Thoracic aorta endothelial cell (primary cell): ENCODE measurements around the gene WBP1. TPM values are rescaled to one million over a fixed set of nuclear protein-coding genes. Genes with fewer than 3 reads are reported as not detected.

ENCODE experiments used
- total RNA-seq: library from RNA; depleted of rRNA; stranded (reverse); fragments of >200 nt; gene quantifications from 2 replicates; pipeline ENCODE4 v1.2.3, GENCODE V29; 2012

WBP1 gene
- 19.2 and 19.5 TPM in 2 replicates for total RNA-seq

GRCh38 chr2:74458132-74458937 is at the start of gene WBP1:
WBP1 (plus strand) TSS chr2:74458438; CDS start chr2:74458603, 165 bp downstream.

GRCh38 chr2:74421221-74421870 is 36.9 kb upstream of the WBP1 start, which contains the start of the genes C2orf81 and WDR54:
C2orf81 (minus strand) TSS chr2:74421619; CDS start chr2:74421560, 59 bp downstream.
WDR54 (plus strand) TSS chr2:74421730; CDS start chr2:74422154, 424 bp downstream.

GRCh38 chr2:74441690-74442482 is 16.4 kb upstream of the WBP1 start, which contains the start of gene RTKN:
RTKN (minus strand) TSS chr2:74441937; CDS start chr2:74441816, 121 bp downstream.

GRCh38 chr2:74454654-74455511 is 3.4 kb upstream of the WBP1 start, which contains the start of gene INO80B:
INO80B (plus strand) TSS chr2:74455087; CDS start chr2:74455117, 30 bp downstream.

GRCh38 chr2:74472086-74472944 is 14.1 kb downstream of the WBP1 start, which contains the start of gene MRPL53:
MRPL53 (minus strand) TSS chr2:74472680; CDS start chr2:74472660, 20 bp downstream.

GRCh38 chr2:74482801-74483674 is 24.8 kb downstream of the WBP1 start, which contains the start of the genes CCDC142 and TTC31:
CCDC142 (minus strand) TSS chr2:74482998; CDS start chr2:74482837, 161 bp downstream.
TTC31 (plus strand) TSS chr2:74483081; CDS start chr2:74483096, 15 bp downstream.

GRCh38 chr2:74499267-74499939 is 41.2 kb downstream of the WBP1 start, which contains the start of gene LBX2:
LBX2 (minus strand) TSS chr2:74499603; CDS start chr2:74499537, 66 bp downstream.

GRCh38 chr2:74507145-74507925 is 49.1 kb downstream of the WBP1 start, which contains the start of gene PCGF1:
PCGF1 (minus strand) TSS chr2:74507695; CDS start chr2:74507668, 27 bp downstream.

Other genes with a start within 250 kb of the WBP1 start
- 0.79 and 0.80 TPM in 2 replicates for gene SLC4A5, start 115.0 kb upstream of the WBP1 start, total RNA-seq
- 125 and 133 TPM in 2 replicates for gene DCTN1, start 78.1 kb upstream of the WBP1 start, total RNA-seq
- 0.40 and 0.50 TPM in 2 replicates for gene C2orf81, start 36.8 kb upstream of the WBP1 start, total RNA-seq
- 32.2 and 37.7 TPM in 2 replicates for gene WDR54, start 36.7 kb upstream of the WBP1 start, total RNA-seq
- gene RTKN, start 16.5 kb upstream of the WBP1 start, total RNA-seq: 5.9 and 9.3 TPM in 2 replicates
- gene INO80B, start 3.4 kb upstream of the WBP1 start, total RNA-seq: 6.6 and 12.3 TPM in 2 replicates
- 56.5 and 57.4 TPM in 2 replicates for gene MOGS, start 6.9 kb downstream of the WBP1 start, total RNA-seq
- gene MRPL53, start 14.2 kb downstream of the WBP1 start, total RNA-seq: 17.3 and 18.4 TPM in 2 replicates
- 20.1 and 22.0 TPM in 2 replicates for gene CCDC142, start 24.6 kb downstream of the WBP1 start, total RNA-seq
- gene TTC31, start 24.6 kb downstream of the WBP1 start, total RNA-seq: 14.0 and 17.8 TPM in 2 replicates
- 3.2 and 3.5 TPM in 2 replicates for gene LBX2, start 41.2 kb downstream of the WBP1 start, total RNA-seq
- gene PCGF1, start 49.3 kb downstream of the WBP1 start, total RNA-seq: 10.8 and 12.8 TPM in 2 replicates
- gene TLX2, start 56.0 kb downstream of the WBP1 start, total RNA-seq: not detected in 2 replicates
- gene DQX1, start 67.8 kb downstream of the WBP1 start, total RNA-seq: 0.13 TPM in 1 of 2 replicates, not detected in the other
- gene AUP1, start 71.3 kb downstream of the WBP1 start, total RNA-seq: 78.2 and 88.7 TPM in 2 replicates
- gene HTRA2, start 71.5 kb downstream of the WBP1 start, total RNA-seq: 35.8 and 36.2 TPM in 2 replicates
- 0.72 and 0.93 TPM in 2 replicates for gene LOXL3, start 95.5 kb downstream of the WBP1 start, total RNA-seq
- gene DOK1, start 96.3 kb downstream of the WBP1 start, total RNA-seq: 6.9 and 10.7 TPM in 2 replicates
- not detected in 2 replicates for gene M1AP, start 189.9 kb downstream of the WBP1 start, total RNA-seq
- gene SEMA4F, start 195.8 kb downstream of the WBP1 start, total RNA-seq: 4.9 and 5.5 TPM in 2 replicates